Mammary epithelial cell (primary cell): ENCODE data around the gene COL18A1.

Experiments used
- CTCF ChIP-seq, 2 donors: IDR thresholded peaks in 1 of 2; conservative IDR thresholded peaks in 1 of 2; 2 replicates each; pipeline ENCODE4 v1.5.1; 2011 to 2012; ENCODE audit warnings: inconsistent platforms in 2 of 2, low read length in 2 of 2, mild to moderate bottlenecking in 2 of 2, control low read depth in 1 of 2, low read depth in 1 of 2; ENCODE audit not compliant: insufficient read depth in 1 of 2; ENCODE audit errors: extremely low read depth in 1 of 2
- EZH2 ChIP-seq: IDR thresholded peaks from 2 replicates; pipeline ENCODE4 v1.6.1; 2012; ENCODE audit warnings: low read length, inconsistent platforms, borderline replicate concordance

- TF ChIP-seq CTCF (conservative IDR thresholded peaks at IDR 0.05 in 1 of 2, IDR thresholded peaks at IDR 0.05 in 1 of 2; ENCODE audit: extremely low read depth in 1 of 2, insufficient read depth in 1 of 2, low read depth in 1 of 2, low read length in 2 of 2) (no peak), EZH2 (no peak)
Measured at GRCh38 chr21:45487891-45488600, 83.1 kb downstream of the COL18A1 start.
